SK-N-MC (cell line): ENCODE measurements around the gene UBAP1.

Experiments
- EZH2 ChIP-seq: fragments of 200-600 bp; sonication (generic); IDR thresholded peaks from one replicate; pipeline ENCODE4 v1.6.1; 2017; ENCODE audit warnings: antibody characterized with exemption
- POLR2AphosphoS5 ChIP-seq: IDR thresholded peaks from 2 replicates; pipeline ENCODE4 v1.6.1; 2012; ENCODE audit warnings: mild to moderate bottlenecking, low read depth, low read length, borderline replicate concordance

GRCh38 chr9:34211395-34211794 lies 32.6 kb downstream of the UBAP1 start:
- TF ChIP-seq EZH2, result no peak
- no peak for TF ChIP-seq POLR2AphosphoS5
